NB4 (cell line): ENCODE data around the gene SHF.

Experiments used
- DNase-seq: peaks from one replicate; pipeline ENCODE4 v3.0.0; 2010; ENCODE audit warnings: low read depth
- H3K4me3 ChIP-seq: one replicate; pipeline ENCODE4 v1.5.1; 2011; ENCODE audit warnings: mild to moderate bottlenecking, low read depth, low read length, moderate library complexity
- CTCF ChIP-seq: IDR thresholded peaks from one replicate; pipeline ENCODE4 v1.5.1; 2012; ENCODE audit warnings: low read depth, low read length
- MAX ChIP-seq: IDR thresholded peaks from 2 replicates; pipeline ENCODE4 v1.6.1; 2011; ENCODE audit warnings: low read depth, low read length
- MYC ChIP-seq: IDR thresholded peaks from 2 replicates; pipeline ENCODE4 v1.6.1; 2011; ENCODE audit warnings: low read depth, low read length
- POLR2A ChIP-seq: IDR thresholded peaks from 2 replicates; pipeline ENCODE4 v1.6.1; 2011; ENCODE audit warnings: mild to moderate bottlenecking; ENCODE audit not compliant: insufficient read length; ENCODE audit errors: extremely low read depth

Gene SHF

GRCh38 chr15:45228931-45229330 lies 41.2 kb upstream of the SHF start:
- no peak for TF ChIP-seq POLR2A
- TF ChIP-seq MYC: no peak
- no peak for TF ChIP-seq MAX
- no peak for DNase-seq
- no peak overlapping the region for H3K4me3 ChIP-seq

GRCh38 chr15:45225506-45226273 lies 37.9 kb upstream of the SHF start:
- DNase-seq: no peak
- no peak overlapping the region for H3K4me3 ChIP-seq
- no peak for TF ChIP-seq MAX
- peak; percentile 18 for TF ChIP-seq CTCF
- no peak for TF ChIP-seq MYC

- no peak overlapping the region for H3K4me3 ChIP-seq
- TF ChIP-seq POLR2A (no peak), MYC (no peak), CTCF (no peak), MAX (no peak)
- no peak for DNase-seq
Measured at GRCh38 chr15:45224621-45225217, 37.0 kb upstream of the SHF start.

GRCh38 chr15:45221967-45222366 lies 34.2 kb upstream of the SHF start:
- no peak overlapping the region for H3K4me3 ChIP-seq
- TF ChIP-seq POLR2A (no peak), CTCF (no peak), MAX (no peak), MYC (no peak)
- DNase-seq: no peak

DNA sequence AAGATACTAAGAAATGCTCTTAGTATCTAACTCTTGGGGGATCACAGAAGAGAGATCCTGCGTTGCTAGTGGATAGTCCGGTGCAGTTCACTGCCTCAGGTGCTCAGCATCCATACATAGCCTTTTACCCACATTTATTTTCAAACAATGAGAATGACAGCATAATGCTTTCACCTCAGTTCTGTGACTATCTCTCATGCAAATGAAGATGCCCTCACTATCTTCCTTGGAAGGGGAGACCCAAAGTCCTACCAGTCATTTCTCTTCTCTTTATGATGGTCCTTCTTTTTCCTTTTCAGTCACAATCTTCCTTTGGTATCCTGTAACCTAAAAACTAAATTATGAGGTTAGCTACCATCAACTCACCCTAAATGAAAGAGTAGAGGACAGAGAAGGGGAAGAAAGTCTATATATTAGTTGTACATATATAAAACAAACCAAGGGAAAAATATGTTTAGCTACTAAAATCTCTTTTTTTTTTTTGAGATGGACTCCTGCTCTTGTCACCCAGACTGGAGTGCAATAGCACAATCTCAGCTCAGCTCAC lies 33.4 kb upstream of the SHF start:
- no peak for DNase-seq
- TF ChIP-seq POLR2A (no peak), MAX (no peak), CTCF (no peak), MYC (no peak)
- H3K4me3 ChIP-seq: no peak overlapping the region

GRCh38 chr15:45212493-45212892 lies 24.7 kb upstream of the SHF start:
- no peak overlapping the region for H3K4me3 ChIP-seq
- DNase-seq: no peak
- TF ChIP-seq POLR2A (no peak), MYC (no peak), CTCF (no peak), MAX (no peak)
